ENCODE results near the gene PPP1R13B. TPM values are rescaled to one million over a fixed set of nuclear protein-coding genes. Genes with fewer than 3 reads are reported as not detected.

Gene PPP1R13B
- polyA plus RNA-seq, 5 donors, result 50.3 to 72.7 (median 61.6) TPM

- no peak for DNase-seq
Measured at GRCh38 chr14:103745424-103745823, 102.0 kb downstream of the PPP1R13B start.

GRCh38 chr14:103744621-103745395 is 102.6 kb downstream of the PPP1R13B start:
- no peak for DNase-seq

- no peak for DNase-seq
Measured at GRCh38 chr14:103743691-103744090, 103.7 kb downstream of the PPP1R13B start.

DNA sequence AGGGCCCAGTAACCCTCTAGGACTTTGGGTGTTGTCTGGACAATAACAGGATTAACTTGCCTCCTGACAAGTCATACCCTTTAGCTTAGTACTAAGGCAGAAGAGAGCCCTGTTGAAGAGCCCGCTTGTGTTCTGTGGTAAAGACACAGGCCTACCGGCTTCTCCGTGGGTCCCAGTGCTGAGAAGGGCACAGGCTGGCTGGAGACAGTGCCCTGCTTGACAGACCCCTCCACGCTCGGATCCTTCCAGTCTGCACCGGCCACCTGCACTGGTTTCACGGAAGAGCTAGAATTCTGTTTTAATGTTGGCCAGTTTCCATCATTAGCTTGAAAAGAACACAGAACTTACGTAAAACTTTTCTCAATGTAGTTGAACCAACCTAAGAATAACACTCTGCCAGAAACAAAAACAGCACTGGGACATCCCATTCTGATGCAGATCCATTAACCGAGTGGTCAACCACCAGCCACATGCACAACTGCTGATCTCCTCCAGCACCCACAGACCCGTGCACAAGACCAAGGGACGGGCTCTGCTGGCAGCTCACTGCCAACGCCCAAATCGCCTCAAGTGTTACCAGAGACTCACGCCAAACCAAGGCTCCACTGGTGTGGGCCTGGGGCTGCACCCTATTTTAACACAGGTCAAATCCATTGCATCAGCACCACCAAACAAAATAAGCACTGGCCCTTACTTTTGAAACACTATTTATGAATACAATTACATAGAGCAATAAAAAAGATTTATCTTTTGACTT is 104.7 kb downstream of the PPP1R13B start:
- DNase-seq, result no peak

DNA sequence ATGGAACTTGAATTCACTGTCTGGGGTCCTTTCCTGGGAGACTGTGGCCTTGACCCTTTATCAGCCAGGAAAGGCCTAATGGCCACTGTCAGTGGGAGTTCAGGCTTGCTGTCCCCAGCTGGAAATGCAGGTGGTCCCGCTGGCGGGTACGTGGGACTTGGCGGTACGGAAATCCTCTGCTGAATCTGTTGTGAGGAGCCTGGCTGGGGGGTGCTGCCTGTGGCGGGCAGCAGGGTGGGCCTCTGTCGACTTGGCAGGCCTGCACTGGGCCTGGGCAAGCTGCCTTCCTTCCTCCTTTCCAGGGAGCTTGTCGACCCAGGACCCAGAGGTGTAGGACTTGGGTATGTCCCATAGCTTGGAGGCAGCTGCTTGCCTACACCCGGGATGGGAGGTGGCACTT is 105.5 kb downstream of the PPP1R13B start:
- no peak for DNase-seq

DNA sequence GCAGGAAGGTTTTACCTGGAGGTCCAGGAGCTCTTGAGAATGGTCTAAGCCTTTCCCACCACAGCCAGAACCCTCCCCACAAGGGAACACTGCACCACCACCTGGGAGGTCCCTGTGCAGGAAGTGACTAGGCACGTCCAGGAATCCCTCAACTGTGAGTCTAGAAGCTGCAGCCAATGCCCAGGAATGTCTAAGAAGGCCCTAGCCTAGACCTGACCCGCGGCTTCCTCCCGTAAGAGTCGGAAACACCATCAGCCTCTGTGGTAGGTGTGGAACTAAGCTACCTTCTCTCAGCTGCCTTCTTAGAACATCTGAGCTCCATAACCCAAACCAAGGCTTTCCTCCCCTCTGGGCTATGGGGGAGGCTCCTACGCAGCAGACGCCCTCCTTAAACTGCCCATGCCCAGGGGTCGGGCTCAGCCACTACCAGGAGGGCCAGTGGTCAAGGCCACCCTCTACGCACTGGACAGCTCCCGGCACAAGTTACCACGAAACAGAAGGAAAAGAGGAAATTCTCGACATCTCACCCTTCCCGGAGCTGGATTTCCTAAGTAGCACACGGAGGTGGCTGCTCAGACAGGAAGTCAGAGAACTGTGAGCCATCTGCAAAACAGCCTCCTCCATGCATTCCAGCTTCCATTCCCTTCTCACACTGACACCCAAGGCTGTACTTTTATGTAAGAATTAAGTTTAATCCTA is 106.2 kb downstream of the PPP1R13B start:
- no peak for DNase-seq

DNA sequence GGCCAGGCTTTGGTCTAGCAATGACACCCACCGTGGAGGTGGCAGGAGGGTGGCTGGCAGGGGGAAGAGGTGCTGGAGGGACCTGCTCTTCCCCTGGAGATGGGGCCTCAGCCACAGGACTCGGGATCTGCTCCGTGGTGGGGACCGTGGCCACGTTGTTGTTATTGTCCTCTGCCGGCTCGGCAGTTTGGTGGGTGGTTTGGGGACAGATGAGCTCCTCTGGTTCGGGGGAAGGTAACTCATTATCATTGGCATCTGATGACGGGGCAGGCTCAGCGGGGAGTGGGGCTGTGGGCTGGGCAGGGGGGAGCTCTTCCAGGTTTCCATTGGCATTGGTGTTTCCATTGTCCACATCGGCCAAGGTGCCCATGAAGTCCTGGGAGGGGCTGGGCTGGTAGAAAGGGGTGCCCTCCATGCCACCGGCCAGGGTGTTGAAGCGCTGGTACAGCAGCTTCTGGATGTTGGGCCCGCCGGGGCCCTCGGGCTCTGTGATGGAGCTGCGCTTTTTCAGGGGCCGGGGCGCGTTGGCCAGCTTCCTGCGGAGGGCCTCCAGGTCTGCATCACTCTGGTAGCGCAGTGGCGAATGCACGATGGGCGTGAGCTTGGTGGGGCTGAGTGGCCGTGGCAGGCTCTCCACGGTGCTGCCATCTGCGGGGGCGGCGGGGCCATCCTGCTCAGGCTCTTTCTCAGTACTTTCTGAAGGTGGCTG is 107.4 kb downstream of the PPP1R13B start:
- no peak for DNase-seq

DNA sequence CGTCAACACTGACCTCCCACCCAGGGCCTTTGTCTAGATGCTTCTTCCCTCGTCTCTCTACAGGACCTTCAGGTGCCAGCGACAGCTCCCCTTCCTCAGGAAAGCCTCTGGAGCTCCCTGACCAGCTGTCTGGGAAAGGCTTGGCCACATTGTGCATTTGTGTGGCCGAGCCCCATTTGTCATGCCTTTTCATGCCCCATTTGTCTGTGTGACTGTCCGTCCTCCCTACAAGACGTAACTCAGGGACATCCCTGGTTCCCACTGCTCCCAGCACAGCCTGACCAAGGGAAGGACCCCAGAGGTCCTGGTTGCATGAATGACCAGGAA is 107.9 kb downstream of the PPP1R13B start:
- no peak for DNase-seq

DNA sequence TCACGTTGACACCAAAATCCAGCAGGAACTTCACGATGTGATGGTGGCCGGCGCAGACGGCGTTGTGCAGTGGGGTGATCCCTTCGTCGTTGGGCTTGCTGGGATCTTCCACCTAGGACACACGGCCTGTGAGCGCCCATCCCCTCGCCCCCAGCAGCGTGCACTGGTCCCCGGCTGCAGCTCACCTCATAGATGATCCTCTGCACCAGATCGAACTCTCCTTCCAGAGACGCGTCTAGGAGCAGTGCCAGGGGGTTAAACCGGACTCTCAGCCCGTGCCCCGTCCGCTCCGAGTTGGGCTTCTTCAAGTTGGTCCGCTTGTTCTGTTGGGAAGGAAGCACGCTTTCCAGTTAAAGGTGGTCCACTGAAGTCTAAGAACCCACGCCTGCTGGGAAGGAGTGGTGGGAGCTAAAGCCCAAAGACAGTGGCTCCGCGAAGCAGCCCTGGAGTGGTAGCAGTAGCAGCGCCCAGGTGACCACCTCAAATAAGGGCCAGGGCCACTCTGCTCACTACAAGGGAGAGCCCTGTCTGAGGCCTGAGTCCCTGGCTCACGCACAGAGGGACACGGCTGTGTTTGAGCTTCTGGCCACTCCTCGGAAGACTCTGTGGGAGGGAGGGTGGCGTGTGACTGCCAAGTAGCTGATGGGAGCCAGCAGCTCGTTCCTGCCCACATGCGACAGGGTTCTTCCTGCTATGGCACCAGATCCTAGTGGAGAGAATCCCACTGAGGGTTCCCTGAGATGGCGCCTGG is 108.5 kb downstream of the PPP1R13B start:
- no peak for DNase-seq

DNA sequence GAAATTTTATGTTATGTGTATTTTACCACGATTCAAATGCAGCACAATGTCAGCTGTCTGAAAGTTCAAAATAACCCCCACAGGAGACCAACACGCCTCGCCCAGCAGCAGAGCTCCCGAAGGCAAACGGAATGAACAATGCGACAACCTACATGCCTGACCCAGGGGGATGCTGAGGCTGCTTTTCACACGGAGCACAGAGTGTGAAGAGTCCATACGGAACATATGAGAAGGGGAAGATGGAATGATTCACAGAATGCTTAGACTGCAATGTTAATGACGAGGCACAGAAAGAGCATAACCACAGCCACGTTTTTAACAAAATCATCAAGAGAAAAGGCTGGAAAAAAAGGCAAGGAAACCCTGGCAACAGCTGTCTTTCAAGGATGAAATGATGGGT is 109.2 kb downstream of the PPP1R13B start:
- DNase-seq, result no peak

GRCh38 chr14:103737432-103738045 is 109.8 kb downstream of the PPP1R13B start:
- DNase-seq, result no peak

GRCh38 chr14:103736546-103737431 is 110.6 kb downstream of the PPP1R13B start:
- no peak for DNase-seq

DNA sequence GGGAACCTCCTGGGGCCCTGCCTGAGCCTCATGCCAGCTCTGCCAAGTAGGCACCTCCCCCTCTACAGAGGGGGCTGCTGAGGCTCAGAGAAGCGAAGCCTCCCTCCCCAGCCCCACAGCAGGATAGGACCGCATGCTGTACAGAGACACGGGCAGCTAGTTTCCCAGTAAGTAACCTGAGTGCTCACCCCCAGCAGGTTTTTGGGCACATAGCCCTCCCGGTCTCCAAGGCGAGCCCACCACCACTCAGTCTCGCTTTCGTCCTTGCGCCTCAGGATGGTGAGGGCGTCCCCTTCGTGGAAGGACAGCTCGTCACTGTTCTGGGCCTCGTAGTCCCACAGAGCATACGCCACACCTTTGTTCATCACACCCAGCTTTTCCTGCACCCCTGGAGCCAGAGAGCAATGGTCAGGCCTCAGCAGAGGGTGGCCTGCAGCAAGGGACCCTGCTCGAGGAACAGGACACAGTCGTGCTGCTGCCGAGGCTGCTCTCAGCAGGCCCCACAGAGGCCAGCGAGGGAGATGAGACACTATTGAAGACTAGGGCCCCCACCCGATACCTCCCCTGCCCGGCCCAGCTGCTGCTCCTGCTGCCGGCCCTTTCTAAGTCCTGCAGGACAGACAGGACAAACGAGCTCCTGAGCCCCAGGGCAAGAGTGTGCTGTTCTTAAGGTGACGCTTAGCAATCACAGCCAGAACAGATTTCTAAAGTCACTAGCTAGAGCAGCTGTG is 111.4 kb downstream of the PPP1R13B start:
- no peak for DNase-seq

GRCh38 chr14:103735439-103735814 is 111.9 kb downstream of the PPP1R13B start:
- no peak for DNase-seq

DNA sequence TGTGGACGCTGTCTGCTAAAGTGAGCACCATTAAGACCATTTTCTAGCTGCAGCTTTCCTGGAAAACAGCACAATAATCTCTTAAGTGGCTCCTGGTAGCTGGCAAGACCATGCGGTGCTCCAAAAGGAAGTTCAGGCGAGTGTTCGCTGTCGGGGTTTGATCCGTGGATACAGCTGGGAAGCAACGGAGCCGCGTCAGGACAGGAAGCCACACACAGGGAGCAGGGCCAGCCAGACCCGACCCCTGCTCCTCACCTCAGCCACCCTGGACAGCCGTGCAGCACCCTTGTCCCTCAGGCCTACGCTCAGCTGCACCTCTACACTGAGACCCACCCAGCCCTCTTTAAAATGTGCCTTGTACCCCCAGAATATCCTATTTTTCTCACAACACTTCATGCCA is 112.4 kb downstream of the PPP1R13B start:
- no peak for DNase-seq

GRCh38 chr14:103734081-103734888 is 113.1 kb downstream of the PPP1R13B start:
- no peak for DNase-seq

DNA sequence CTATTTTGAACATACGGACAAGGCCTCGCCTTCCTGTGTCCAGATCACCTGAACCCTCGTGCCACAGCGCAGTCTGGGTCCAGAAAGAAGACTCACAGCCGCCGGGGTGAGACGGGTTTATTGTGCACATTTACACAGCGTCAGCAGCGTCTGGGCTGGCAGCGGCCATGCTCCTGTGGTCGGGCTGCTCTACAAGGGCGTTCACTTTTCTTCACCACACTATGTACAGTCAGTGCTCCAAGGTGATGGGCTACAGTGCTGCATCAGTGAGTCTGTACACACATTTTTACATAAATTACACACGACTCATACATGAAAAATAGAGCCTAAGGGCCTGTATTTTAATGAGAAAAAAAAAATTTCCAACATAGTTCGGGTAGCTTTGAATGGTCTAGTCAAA is 113.7 kb downstream of the PPP1R13B start:
- DNase-seq, result no peak
